NCI-H2029 (cell line): ENCODE data around the gene UBASH3A.

Experiments used
- DNase-seq: peaks from one replicate; lab custom pipeline; 2025; lab: John Stamatoyannopoulos, UW

UBASH3A gene, protein sequence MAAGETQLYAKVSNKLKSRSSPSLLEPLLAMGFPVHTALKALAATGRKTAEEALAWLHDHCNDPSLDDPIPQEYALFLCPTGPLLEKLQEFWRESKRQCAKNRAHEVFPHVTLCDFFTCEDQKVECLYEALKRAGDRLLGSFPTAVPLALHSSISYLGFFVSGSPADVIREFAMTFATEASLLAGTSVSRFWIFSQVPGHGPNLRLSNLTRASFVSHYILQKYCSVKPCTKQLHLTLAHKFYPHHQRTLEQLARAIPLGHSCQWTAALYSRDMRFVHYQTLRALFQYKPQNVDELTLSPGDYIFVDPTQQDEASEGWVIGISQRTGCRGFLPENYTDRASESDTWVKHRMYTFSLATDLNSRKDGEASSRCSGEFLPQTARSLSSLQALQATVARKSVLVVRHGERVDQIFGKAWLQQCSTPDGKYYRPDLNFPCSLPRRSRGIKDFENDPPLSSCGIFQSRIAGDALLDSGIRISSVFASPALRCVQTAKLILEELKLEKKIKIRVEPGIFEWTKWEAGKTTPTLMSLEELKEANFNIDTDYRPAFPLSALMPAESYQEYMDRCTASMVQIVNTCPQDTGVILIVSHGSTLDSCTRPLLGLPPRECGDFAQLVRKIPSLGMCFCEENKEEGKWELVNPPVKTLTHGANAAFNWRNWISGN

DNA sequence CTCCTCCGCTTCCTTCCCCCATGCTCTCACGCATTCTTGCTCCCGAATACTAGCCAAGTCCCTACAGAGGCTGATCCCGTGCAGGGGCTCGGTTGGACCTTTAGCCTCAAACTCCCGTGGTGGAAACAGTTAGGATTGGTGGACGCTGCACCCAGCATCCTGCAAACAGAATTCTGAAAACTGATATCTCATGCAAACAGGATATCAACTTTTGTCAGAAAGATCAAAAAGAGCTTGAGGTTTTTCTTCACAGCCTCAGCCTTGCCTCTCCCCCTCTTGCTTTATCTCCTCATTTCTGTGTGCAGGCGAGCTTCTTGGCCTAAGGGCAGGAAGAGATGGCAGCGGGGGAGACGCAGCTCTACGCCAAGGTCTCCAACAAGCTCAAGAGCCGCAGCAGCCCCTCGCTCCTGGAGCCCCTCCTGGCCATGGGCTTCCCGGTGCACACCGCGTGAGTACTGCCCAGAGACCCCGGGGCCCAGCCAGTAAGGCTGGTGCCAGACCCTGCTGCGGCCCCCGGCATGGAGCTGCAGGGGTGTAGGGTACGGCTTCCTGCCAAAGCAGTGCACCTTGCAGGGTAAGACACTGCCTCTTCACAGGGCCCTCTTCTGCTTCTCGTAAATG lies at the start of gene UBASH3A:
Gene UBASH3A, plus strand, starts transcription at position 292 of the 621 bp plus-strand sequence. Its CDS starts 44 bp downstream, at position 336.
- DNase-seq = no peak

DNA sequence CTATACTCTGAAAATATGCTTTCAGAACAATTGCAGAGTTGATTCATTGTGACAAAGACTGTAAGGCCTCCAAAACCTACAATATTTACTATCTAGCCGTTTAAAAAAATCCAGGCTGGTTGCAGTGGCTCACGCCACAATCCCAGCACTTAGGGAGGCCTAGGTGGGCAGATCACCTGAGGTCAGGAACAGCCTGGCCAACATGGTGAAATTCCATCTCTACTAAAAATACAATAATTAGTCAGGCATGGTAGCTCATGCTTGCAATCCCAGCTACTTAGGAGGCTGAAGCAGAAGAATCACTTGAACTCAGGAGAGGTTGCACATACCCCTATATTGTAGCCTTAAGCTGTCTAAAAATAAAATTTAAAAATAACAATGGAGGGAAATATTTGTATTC lies 47.7 kb upstream of the UBASH3A start:
- DNase-seq = no peak

DNA sequence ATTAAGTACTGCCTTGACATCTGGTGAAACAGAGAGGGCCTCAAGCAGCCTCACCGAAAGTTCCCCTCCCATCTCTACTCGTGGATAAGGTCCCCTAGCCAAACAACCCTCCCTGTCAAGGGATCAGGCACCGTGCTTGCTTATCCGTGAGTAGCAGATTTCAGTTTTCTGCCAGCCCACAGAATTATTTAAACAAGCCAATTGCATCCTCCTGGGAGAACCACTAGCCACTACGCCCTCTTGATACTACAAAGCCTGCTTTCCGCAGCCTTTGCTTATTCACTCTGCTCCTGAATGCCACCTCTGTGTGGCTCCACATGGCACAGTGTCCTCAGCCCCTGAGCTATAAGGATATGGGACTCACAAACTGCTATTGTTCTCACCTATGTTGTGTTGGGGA lies 47.1 kb upstream of the UBASH3A start:
- DNase-seq = no peak

DNA sequence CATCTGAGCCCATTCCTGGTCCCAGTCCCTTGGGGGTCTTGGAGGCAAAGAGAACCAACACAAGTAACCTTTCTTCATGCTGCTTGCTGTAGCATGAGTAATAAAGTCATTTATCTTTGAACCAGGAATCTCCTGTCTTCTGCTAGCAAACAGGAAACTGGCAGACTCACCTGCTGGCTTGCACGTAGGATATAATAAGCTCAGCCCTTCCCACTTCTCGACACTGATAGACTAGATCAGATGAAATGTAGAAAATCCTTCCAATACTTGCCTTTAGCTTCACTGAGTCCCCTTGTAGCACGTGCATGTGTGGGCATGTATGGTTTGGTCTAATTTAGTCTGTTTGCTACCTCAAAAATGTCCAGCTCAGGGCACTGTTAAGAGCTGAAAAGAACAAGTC lies 46.4 kb upstream of the UBASH3A start:
- no peak for DNase-seq

DNA sequence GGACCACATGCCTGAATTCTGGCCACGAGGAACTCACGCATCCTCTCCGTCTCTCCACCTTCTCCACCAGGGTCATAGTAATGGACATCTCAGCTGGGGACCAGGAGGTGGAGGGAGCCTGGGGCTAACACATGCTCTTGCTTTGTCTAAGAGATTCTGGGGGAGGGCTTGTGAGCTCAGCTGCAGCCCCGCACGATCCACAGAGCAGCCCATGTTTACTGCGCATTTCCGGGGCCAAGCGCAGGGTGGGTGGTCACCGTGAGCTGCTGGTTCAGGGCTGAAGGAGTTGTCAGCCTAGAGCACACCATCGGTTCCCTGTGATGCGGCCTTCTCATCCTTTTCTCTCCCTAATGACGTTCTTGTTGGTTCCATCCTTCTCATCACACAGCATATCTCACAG lies 45.4 kb upstream of the UBASH3A start:
- no peak for DNase-seq

DNA sequence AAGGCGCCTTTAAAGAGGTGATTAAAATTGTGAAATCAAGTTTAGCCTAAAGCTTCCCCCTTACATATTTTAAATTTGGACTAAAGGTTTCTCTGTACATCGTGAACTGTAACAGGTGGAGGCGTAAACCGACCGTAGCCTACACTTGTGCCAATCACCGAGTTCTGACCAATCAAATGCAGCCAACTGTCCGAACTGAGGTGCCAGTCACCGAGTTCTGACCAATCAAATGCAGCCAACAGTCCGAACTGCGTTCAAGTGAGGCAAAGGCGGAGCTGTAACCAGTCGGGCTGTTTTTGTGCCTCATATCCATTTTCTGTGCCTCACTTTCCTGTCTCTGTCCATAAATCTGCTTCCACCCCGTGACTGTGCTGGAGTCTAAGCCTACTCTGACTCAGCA lies 44.8 kb upstream of the UBASH3A start:
- DNase-seq = no peak

DNA sequence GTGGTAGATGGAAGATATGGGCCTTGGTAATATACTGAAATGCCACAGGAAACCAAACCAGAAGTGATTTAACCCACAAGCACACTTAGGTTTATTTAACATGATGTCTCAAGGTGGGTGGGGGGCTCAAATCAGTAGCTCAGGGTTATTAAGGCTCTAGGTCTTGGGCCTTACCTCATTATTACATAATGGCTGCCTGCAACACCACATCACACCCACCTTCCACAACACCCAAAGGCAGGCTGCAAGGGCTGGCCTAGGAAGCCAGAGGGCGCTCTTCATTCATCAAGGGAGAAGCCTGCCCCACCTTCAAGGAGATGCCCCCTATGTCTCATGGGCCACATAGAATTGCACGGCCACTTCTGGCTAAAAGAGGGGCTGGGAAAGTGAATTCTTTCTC lies 43.4 kb upstream of the UBASH3A start:
- DNase-seq = no peak

DNA sequence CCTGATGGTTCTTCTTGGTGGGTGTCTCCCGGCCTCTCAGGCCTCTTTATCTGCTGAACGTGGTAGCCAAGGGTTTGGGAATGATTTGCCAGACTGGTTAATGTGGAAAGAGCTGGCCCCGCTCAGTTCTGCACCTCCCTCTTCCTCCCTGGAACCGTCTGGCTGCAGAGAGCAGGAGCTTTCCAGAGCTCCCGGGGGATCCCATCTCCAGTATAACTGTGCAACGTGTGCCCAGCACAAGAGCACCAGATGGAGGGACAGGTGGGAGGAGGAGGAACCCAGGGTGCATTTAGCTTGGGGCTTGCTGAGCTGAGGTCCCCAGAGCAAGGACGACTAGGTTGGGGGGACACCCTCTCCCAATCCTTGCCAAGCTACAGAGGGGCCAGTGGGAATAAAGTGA lies 42.4 kb upstream of the UBASH3A start:
- DNase-seq = no peak

DNA sequence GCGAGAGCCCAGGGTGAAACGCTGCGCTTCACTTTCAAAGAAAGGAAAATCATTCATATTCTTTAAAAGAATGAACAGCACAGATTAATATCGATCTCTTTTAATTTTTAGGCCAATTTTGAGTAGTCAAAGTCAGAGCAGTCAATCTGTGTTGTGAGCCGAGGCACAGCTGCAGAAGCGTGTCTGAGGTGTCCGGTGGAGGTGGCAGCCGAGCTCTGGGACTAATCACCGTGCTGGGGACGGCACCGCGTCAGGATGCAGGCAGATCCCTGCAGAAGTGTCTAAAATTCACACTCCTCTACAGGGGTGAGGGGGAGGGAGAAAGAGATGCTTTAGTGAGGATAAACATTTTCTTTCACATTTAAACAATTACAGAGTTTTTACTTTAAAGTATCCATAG lies 41.5 kb upstream of the UBASH3A start:
- DNase-seq = no peak

DNA sequence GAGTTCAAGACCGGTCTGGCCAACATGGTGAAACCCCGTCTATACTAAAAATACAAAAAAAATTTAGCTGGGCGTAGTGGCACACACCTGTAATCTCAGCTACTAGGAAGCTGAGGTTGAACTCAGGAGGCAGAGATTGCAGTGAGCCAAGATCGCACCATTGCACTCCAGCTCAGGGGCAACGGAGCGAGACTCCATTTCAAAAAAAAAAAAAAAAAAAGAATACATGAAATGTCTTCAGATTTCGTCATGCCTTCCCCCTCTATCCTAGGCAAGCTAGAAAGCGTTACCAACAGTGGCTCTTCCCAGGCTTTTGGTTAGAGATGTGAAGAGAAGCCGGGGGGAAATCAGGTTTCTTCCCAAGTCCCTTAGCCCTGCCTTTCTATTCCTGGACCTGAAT lies 41.0 kb upstream of the UBASH3A start:
- DNase-seq = no peak

DNA sequence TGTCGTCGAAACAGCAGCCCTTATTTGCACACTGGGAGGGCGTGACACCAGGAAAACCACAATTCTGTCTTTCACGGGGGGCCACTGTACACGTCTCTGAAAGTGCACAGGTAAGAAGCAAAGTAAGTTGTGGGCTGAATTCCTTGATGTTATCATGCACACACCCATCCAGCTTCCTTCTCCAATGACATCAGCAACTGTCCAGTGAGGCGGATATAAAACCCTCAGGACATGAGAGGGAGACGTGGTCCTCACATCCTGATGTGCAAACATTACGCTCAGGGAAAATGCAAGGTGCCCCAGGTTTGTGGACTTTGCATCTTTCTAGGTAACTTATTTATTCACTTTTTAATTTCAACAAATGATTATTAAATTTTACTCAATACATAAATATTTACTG lies 40.4 kb upstream of the UBASH3A start:
- no peak for DNase-seq

DNA sequence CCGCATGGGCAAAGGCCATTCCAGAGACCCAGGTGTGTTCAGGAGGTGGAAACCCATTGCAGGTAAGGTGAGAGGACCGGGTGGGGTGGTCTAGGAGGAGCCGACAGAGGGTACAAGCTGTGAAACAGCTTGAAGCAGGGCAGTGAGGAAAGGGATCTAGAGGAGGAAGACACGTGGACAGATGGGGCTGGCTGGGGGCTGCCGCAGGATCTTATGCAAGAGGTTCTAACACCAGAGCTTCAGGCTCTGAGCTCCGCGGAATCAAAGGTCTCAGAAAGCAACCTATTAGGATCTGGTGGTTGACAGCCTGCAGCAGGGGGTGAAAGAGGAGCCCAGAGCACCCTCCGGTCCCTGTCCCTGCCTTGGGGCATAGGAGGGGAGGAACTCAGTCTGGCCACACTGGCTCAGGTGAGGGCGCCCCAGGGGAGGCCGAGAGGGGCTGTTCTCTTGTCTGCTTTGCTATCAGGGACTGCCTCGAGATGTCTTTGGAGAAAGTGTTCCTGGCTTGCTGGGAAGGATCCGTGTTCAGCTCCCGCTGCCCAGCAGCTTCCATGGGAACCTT lies 39.3 kb upstream of the UBASH3A start:
- no peak for DNase-seq

DNA sequence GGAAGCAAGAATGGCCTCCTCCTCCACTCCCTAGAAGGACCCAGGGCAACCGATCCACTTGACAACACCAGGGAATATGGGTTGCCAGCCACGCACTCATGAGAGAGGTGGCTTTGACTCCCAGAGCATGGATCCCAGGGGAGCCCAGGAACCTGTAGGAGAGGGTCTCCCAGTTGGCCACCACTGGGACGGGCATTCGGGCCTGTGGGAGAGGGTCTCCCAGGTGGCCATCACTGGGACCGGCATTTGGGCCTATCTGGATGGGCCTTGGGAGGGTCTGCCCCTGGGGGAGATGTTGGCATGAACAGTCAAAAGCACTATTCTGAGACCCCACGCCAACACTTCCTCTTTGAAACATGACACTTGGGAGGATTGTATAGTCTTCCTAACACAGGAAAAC lies 37.9 kb upstream of the UBASH3A start:
- DNase-seq = no peak

DNA sequence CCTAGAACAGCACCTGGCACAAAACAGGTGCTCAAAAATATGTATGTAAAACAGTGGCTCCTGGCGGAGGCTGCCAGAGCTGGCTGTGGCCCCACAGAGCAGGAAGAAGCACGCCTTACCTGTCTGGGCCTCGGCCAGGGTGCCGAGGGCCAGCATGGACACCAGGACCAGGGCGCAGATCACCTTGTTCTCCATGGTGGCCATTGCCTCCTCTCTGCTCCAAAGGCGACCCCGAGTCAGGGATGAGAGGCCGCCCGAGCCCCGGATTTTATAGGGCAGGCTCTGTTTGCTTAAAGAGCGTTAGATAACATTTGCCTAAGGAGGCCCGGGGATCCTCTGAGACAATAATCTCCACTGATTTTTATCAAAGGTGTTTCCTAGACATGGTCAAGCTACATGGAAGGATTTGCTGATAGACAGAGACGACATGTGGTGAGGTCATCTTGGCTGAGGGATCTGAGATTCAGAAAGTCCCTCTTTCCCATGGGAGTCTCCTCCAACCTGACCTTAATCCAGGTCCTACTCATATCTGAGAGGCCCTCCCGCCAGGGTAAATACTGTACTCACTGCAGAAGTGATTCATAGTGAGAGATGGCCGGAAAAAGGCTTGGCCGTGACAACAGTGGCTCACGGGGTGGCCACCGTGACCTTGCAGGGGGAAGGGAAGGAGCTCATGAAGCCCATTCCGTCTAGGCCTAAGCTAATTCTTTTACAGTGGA lies 37.3 kb upstream of the UBASH3A start, which contains the start of gene TFF1:
Gene TFF1, minus strand, starts transcription at position 244 of the 719 bp plus-strand sequence. Its CDS starts 40 bp downstream, at position 204.
- DNase-seq = no peak

DNA sequence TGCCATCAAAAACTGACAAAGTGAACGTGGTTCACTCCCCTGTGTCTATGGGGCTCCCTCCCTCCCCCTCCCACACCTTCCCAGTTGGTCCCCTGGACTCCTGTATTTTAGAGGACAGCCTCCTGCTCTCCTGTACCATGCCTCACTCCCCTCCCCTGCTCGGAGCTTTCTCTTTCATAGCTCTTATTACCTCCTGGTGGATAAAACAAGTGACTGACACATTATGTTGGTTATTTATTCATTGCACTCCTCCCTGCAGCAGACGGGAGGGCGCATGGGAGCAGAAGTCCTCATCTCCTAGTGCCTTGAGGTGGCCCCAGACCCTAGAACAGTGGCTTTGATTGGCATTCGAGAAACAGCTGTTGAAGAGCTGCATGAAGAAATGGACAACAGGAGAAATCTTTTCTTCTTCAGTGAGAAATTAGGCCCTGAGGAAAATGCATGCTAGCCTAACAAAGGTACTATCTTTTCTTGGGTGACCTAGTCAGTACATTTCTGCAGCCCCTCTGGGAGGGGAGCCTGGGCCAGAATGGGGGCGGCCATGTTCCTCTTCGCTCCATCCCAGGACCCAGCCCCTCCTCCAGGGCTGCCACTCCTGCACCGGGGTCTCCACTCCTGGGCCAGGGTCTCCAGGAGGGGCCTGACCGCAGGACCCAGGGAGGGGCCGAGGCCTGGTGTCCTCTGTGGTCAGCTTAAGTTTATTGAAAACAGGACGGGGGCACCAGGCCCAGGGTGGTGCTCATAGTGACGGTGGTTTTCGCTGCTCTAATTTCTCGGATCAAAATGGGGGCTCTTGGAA lies 36.1 kb upstream of the UBASH3A start:
- no peak for DNase-seq

DNA sequence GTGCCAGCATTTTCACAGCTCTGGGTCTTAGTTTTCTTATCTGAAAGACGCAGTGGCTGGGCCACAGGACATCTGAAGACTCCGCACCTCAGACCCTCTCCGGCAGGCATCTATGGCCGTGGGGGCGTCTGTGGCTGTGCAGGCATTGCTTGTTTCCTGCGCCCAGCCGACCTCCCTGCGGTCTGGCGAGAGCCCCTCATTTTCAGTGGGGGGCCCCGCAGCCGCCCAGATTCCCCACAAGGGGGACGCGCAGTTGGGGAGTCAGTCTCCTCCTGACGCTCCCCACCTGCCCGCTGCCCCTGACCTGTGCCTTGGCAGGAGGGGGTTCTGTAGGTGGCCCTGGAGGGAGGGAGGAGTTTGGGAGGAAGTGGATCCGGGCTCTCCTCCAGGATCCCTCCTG lies 33.9 kb upstream of the UBASH3A start:
- no peak for DNase-seq

DNA sequence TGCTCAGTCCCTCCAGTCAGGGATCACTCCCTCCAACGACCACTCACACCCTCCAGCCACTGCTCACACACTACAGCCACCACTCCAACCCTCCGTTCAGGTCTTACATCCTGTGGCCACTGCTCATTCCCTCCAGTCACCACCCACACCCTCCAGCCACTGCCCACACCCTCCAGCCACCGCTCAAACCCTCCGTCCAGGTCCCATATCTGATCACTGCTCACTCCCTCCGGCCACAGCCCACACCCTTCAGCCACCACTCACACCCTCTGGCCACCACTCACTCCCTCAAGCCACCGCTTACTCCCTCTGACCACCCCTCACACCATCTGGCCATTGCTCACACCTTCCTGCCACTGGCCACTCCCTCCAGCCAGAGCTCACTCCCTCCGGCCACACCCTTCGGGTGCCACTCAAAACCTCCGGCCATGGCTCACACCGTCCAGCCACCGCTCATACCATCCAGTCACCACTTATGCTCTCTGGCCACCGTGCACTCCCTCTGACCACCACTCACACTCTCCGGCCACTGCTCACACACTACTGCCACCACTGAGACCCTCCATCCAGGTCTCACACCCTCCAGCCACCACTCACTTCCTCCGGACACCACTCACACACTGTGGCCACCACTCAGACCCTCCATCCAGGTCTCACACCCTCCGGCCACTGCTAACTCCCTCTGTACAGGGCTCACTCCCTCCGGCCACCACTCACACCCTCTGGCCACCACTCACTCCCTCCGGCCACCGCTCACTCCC lies 32.6 kb upstream of the UBASH3A start:
- DNase-seq = no peak

DNA sequence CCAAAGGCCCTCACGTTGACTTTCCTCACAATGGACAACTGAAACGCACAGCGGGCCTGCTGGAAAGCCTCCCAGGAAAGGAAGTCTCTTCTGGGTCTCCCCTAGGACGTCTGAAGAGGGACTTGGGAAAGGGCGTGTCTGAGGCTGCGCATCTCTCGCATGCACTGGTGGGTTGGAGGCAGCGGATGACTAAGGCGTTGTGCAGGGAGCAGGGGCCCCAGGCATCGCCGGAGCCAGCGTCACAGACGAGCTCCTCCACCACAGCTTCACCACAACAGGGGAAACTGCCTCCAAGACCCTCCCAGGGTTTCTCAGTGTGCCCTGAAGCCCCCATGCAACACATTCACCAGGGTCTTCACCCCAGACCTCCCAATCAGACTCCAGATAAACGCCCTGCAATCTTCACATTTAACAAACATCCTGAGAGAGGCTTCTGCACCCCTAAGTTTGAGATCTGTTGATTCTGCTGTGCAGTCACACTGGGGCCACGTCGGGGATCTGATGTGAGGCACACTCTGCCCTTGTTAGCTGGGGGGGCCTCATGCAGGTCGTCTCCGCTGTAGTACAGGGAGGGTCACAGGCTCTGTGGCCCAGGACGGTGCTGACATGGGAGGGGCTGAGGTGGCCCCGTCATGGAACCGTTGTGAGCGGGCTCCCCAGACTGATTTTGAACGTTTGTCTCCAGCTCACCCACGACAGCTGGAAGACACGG lies 30.4 kb upstream of the UBASH3A start:
- DNase-seq = no peak

DNA sequence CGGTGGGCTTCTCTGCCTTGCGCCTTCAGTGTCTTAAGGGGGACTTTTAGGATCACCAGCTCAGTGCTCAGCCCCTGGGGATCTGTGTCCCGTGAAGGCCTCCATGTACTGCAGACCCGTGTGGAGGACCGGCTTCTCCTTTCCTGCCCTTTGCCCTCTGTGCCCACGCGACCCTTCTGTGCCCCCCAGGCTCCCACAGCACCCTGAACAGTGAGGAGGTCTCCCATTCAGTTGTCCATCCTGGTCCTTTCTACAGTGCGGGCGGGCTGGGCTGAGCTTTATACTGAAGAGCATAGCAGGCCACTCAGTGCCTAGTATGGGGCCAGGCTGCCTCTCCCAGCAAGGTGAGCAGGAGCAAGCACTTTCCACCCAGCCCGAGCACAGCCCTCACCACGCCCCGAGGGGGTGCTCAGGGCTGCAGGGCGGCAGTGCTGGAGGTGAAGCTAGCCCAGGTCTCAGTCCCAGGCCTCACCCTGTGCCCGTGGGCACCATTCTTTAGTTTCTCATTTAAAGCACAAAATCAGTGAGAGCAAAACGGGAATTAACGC lies 29.7 kb upstream of the UBASH3A start:
- no peak for DNase-seq

DNA sequence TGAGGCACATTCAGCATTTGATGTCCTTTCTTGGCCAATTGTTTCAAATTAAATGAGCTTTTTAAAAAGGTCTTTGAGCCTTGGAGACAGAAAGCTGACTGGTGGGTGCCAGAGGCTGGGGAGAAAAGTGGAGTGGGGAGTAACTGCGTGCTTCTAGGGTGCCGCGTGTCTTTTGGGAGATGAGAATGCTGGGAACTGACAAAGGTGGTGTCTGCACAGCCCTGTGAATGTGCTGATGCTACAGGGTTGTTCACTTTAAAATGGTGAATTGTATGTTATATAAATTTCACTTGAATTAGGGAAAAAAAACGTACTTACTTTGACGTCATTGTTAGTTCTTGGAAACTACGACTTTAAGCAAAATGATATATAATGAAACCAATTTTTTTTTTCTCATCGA lies 29.2 kb upstream of the UBASH3A start:
- DNase-seq = no peak
